GM19438 (cell line): ENCODE results near the gene SHKBP1.
"Not testable (repeated sequence)": the region's sequence is repeated elsewhere in the genome, so short reads cannot be mapped to it uniquely, and the experiment has no call there.

ENCODE experiments used
- ATAC-seq: cut with Tn5 transposase; IDR thresholded peaks from one replicate; pipeline ENCODE4 v1.9.1; 2021; ENCODE audit warnings: low read depth; ENCODE audit not compliant: unreplicated experiment

The SHKBP1 gene, protein sequence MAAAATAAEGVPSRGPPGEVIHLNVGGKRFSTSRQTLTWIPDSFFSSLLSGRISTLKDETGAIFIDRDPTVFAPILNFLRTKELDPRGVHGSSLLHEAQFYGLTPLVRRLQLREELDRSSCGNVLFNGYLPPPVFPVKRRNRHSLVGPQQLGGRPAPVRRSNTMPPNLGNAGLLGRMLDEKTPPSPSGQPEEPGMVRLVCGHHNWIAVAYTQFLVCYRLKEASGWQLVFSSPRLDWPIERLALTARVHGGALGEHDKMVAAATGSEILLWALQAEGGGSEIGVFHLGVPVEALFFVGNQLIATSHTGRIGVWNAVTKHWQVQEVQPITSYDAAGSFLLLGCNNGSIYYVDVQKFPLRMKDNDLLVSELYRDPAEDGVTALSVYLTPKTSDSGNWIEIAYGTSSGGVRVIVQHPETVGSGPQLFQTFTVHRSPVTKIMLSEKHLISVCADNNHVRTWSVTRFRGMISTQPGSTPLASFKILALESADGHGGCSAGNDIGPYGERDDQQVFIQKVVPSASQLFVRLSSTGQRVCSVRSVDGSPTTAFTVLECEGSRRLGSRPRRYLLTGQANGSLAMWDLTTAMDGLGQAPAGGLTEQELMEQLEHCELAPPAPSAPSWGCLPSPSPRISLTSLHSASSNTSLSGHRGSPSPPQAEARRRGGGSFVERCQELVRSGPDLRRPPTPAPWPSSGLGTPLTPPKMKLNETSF

GRCh38 chr19:40576585-40577451 lies at the start of gene SHKBP1:
Gene SHKBP1 (plus strand): TSS chr19:40576873. CDS start chr19:40576900, 27 bp downstream.
- ATAC-seq, result peak; percentile 96

GRCh38 chr19:40528078-40528477 lies 48.6 kb upstream of the SHKBP1 start:
- ATAC-seq, result no peak

DNA sequence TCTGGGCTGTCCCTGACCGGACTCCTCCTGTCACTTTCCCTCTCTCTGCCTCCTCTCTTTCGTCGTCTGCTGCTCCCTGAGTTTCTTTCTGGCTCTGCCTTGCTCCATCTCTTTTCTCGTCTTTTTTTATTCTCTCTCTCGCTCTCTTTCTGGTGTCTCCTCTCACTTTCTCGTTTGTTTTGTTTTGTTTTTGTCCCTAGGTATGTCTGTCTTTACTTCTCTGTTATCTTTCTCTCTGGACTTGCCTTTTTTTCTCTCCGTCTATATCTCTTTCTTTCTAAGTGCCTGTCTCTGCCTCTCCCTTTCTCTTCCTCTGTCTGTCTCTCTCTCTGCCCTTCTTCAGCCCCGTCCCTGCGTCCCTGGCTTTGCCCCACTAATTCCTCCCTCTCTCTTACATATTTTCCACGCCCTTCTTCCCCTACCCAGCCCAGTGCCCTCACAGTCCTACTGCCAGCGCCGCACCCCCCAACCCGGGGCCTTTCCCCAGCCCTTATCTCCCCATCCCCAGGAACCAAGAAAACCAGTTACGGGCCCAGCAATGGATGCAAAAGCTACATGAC lies 48.1 kb upstream of the SHKBP1 start:
- no peak for ATAC-seq

DNA sequence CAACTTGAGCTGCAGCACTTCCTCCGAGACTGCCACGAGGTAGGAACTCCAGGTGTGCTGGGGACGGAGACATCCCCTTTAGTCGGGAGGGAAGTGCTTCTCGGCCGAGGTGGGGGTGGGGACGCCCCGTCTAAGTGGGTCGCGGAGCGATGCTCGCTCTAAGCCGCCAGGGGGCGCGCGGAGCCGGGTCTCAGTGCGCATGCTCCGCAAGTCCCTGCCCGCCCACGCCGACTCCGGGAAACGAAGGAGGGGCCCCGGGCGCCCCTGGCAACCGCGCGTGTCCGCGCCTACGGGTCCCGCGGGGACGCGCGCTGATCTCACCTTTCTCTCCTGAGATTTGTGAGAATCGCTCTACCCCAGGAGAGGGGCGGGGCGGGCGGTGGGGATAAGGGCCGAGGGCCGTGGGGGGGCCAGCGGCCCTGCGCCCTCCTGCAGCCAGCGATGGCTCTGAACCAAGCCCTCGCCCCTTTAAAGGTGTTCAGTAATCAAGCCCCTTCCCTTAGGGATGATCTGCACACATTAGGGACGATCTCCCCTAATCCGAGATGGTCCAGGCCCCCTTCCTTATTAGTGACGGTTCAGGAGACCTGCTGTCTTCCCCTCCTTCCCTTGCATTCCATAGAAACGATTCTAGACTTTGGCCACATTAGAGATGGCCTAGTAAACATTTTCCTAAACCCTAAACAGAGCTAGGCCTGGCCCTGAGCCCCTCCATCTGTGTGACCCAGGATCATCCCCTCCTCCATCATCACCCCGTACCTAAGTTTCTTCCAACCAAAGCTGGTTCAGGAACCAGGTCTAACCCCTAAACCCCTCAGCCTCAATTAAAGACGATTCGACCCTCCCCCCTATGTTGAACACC lies 47.3 kb upstream of the SHKBP1 start:
- ATAC-seq, result no peak

DNA sequence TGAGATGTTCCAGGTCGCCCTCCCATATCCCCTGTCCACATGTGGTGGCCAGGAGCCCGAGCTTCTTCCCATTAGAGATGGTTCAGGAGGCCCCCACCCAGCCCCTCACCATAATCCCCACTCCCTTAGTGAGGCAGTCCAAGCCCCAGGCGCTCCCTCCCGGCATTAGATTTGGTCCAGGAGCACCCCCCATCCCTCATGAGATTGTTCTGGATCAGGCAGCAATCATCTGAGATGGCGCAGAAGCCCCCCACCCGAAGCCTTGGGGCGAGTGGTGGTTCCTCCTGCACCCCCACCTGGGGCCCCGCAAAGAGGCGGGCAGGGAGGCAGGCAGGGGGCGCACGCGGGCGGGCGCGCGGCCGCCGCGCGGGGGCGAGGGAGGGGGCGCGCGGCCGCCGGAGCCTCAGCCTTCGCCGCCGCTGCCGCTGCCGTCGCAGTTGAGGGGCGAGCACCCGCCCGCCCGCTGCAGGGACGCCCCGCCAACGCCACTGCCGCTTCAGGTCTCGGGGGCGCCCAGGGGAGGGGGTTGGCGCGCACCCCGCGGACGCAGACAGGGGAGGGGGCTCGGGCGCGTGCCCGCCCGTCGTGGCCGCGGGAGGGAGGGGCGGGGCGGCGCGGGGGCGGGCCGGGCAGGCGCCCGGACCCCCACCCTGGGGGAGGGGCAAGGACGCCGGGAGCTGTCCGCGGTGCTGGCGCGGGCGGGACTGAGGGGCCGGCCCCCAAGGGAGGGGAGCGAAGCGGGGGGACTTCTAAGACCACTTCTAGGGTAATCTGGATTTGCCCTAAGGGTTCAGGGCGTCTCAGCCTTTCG lies 46.4 kb upstream of the SHKBP1 start:
- no peak for ATAC-seq

DNA sequence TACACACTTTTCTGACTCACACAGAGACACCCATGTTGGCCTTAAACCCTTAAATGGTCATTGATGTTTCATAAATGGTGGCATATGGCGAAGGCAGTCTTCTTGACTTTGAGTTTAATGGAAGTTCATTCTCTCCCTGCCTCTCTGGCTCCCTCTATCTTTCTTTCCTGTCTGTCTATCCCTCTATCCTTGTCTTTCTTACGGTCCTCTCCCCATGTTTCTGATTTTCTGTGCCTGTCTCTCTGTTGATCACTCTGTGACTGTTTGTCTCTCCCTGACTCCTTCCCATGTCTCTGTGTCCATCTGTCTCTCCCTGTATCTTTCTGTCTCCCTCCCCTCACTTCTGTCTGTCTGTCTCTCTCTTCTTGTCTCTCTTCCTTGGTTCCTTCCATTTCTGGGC lies 43.2 kb upstream of the SHKBP1 start:
- ATAC-seq, result no peak

- ATAC-seq, result no peak
These were observed 42.5 kb upstream of the SHKBP1 start for GRCh38 chr19:40534148-40534547.

GRCh38 chr19:40539070-40539469 lies 37.6 kb upstream of the SHKBP1 start:
- no peak for ATAC-seq

- ATAC-seq, result no peak
These were observed 34.3 kb upstream of the SHKBP1 start for GRCh38 chr19:40542202-40542859.

GRCh38 chr19:40543029-40543597 lies 33.6 kb upstream of the SHKBP1 start:
- no peak for ATAC-seq

- not testable (repeated sequence) for ATAC-seq
These were observed 30.4 kb upstream of the SHKBP1 start for GRCh38 chr19:40546153-40546841.

- not testable (repeated sequence) for ATAC-seq
These were observed 29.5 kb upstream of the SHKBP1 start for GRCh38 chr19:40547190-40547589.

GRCh38 chr19:40547836-40548235 lies 28.8 kb upstream of the SHKBP1 start:
- no peak for ATAC-seq

- no peak for ATAC-seq
These were observed 27.5 kb upstream of the SHKBP1 start for GRCh38 chr19:40549007-40549708.

DNA sequence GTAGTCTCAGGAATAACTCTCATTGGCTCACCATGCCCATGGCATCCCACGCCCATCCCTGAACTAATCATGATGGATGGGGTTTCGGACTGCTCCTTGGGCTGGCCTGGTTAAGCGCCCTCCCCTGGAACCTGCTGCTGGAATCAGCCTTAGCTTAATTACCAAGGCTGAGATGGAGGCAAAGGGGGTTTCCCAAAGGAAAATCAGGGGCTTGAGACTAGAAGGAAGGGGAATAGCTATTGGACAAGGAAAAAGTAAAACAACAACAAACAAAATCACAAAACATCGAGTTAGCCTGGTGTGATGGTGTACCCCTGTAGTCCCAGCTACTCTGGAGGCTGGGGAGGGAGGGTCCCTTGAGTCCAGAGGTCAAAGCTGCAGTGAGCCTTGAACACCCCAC lies 25.7 kb upstream of the SHKBP1 start:
- no peak for ATAC-seq

DNA sequence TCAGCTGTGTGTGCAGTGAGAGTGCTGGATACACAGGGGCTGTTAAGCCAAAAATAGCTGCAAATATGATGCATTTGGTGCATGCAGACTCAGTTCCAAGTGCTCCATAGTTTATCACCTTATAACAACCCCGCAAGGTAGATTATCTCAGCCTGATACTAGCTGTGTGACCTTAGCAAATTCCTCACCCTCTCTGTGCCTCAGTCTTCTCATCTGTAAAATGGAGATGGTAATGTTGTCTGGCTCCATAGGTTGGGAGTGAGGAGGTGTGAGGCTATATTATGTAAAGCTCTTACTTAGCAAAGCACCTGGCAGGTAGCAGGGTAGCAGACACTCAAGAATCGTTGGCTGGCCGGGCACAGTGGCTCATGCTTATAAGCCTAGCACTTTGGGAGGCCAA lies 23.8 kb upstream of the SHKBP1 start:
- ATAC-seq, result no peak
